Activated B cell treated with CpG ODN at 0.5 μM for 24 hours (primary cell): ENCODE data around the gene TRPM5. TPM values are rescaled to one million over a fixed set of nuclear protein-coding genes. Genes with fewer than 3 reads are reported as not detected.
"Not testable (repeated sequence)": the region's sequence is repeated elsewhere in the genome, so short reads cannot be mapped to it uniquely, and the experiment has no call there.

ENCODE experiments used
- ATAC-seq: fragments of 200-7000 bp; cut with Tn5 transposase; one replicate; pipeline ENCODE4 v1.10.0; 2021; ENCODE audit warnings: low read depth, mild to moderate bottlenecking, moderate library complexity
- CTCF ChIA-PET: fragments of 350-600 bp; sonication (Branson Sonifier 250); formaldehyde crosslinking; loops from one replicate; lab custom pipeline; 2021; ENCODE audit warnings: antibody characterized with exemption; lab: Charles Lee
- POLR2A ChIA-PET: fragments of 350-600 bp; sonication (Branson Sonifier 250); formaldehyde crosslinking; loops from one replicate; lab custom pipeline; 2021; ENCODE audit warnings: antibody characterized with exemption; lab: Charles Lee
- DNase-seq: peaks from one replicate; pipeline ENCODE4 v3.0.0; 2022
- H3K27ac Mint-ChIP-seq: one replicate; pipeline ENCODE4 v1.8.0; 2020; ENCODE audit warnings: mixed read lengths
- H3K27me3 Mint-ChIP-seq: one replicate; pipeline ENCODE4 v1.8.0; 2021; ENCODE audit warnings: mixed read lengths
- H3K36me3 Mint-ChIP-seq: one replicate; pipeline ENCODE4 v1.8.0; 2021; ENCODE audit warnings: low read depth, mixed read lengths
- H3K4me1 Mint-ChIP-seq: one replicate; pipeline ENCODE4 v1.8.0; 2021; ENCODE audit warnings: mixed read lengths
- H3K4me3 Mint-ChIP-seq: one replicate; pipeline ENCODE4 v1.8.0; 2020; ENCODE audit warnings: mild to moderate bottlenecking, mixed read lengths
- H3K9me3 Mint-ChIP-seq: one replicate; pipeline ENCODE4 v1.8.0; 2020; ENCODE audit warnings: mixed read lengths
- CTCF ChIP-seq: fragments of 200-600 bp; IDR thresholded peaks from one replicate; pipeline ENCODE4 v1.8.0; 2022; ENCODE audit warnings: antibody characterized with exemption, mild to moderate bottlenecking
- intact Hi-C: fragments of 100-400 bp; cut with micrococcal nuclease; formaldehyde crosslinking; loops from one replicate; pipeline ENCODE4 v1.15.1; 2024
- total RNA-seq: library from RNA; stranded (reverse); gene quantifications from 2 replicates; pipeline ENCODE4 v1.2.3, GENCODE V29; 2022

TRPM5 gene
- total RNA-seq, 1 donor from 2014 or later: not detected

GRCh38 chr11:2482745-2483144 lies 38.4 kb upstream of the TRPM5 start:
- ChIA-PET CTCF (no interaction called here), POLR2A (interaction anchor here (0.6 kb wide), 1 partner anchor 36 kb away, joined by 3 read pairs; no protein-coding TSS in a partner anchor)
- no peak overlapping the region for H3K4me3 Mint-ChIP-seq
- peaks cover 31% of the 10 kb centered on the region for H3K9me3 Mint-ChIP-seq
- H3K27ac Mint-ChIP-seq: no peak overlapping the region
- peaks cover 51% of the 10 kb centered on the region for H3K36me3 Mint-ChIP-seq
- ATAC-seq: no peak
- no peak for TF ChIP-seq CTCF
- H3K27me3 Mint-ChIP-seq: no peaks in the 10 kb centered on the region
- intact Hi-C loops: no loop called here
- peaks cover 29% of the 10 kb centered on the region for H3K4me1 Mint-ChIP-seq
- no peak for DNase-seq

- no peak for ATAC-seq
- intact Hi-C loops: no loop called here
- H3K9me3 Mint-ChIP-seq: peaks cover 29% of the 10 kb centered on the region
- H3K36me3 Mint-ChIP-seq: peaks cover 53% of the 10 kb centered on the region
- no peaks in the 10 kb centered on the region for H3K27me3 Mint-ChIP-seq
- TF ChIP-seq CTCF: no peak
- POLR2A ChIA-PET: interaction anchor here (0.6 kb wide), 1 partner anchor 35 kb away, joined by 3 read pairs; no protein-coding TSS in a partner anchor
- CTCF ChIA-PET: no interaction called here
- no peak overlapping the region for H3K27ac Mint-ChIP-seq
- no peak overlapping the region for H3K4me3 Mint-ChIP-seq
- DNase-seq: no peak
- peaks cover 29% of the 10 kb centered on the region for H3K4me1 Mint-ChIP-seq
Measured at GRCh38 chr11:2482204-2482603, 37.9 kb upstream of the TRPM5 start.

GRCh38 chr11:2481253-2481652 lies 36.9 kb upstream of the TRPM5 start:
- CTCF ChIA-PET: no interaction called here
- Mint-ChIP-seq H3K4me3 (peak overlapping the region; percentile 71), H3K27ac (peak overlapping the region; percentile 54), H3K36me3 (peaks cover 49% of the 10 kb centered on the region), H3K4me1 (peaks cover 29% of the 10 kb centered on the region), H3K9me3 (peaks cover 23% of the 10 kb centered on the region), H3K27me3 (no peaks in the 10 kb centered on the region)
- intact Hi-C loops: no loop called here
- DNase-seq (no peak), ATAC-seq (peak; percentile 14)
- TF ChIP-seq CTCF: no peak
- POLR2A ChIA-PET: no interaction called here

GRCh38 chr11:2480874-2481220 lies 36.5 kb upstream of the TRPM5 start:
- ATAC-seq: peak; percentile 37
- H3K9me3 Mint-ChIP-seq: peaks cover 21% of the 10 kb centered on the region
- CTCF ChIA-PET: no interaction called here
- peak overlapping the region; percentile 54 for H3K27ac Mint-ChIP-seq
- no peak for DNase-seq
- peaks cover 46% of the 10 kb centered on the region for H3K36me3 Mint-ChIP-seq
- intact Hi-C loops: no loop called here
- H3K4me3 Mint-ChIP-seq: peak overlapping the region; percentile 71
- POLR2A ChIA-PET: no interaction called here
- no peak for TF ChIP-seq CTCF
- no peaks in the 10 kb centered on the region for H3K27me3 Mint-ChIP-seq
- H3K4me1 Mint-ChIP-seq: peaks cover 29% of the 10 kb centered on the region

GRCh38 chr11:2480067-2480873 lies 36.0 kb upstream of the TRPM5 start:
- POLR2A ChIA-PET, H3K27me3 Mint-ChIP-seq, CTCF ChIA-PET, DNase-seq, intact Hi-C loops: not testable (repeated sequence)
- ATAC-seq: peak; percentile 25
- H3K4me1 Mint-ChIP-seq: peaks cover 29% of the 10 kb centered on the region
- H3K27ac Mint-ChIP-seq: peak overlapping the region; percentile 54
- peaks cover 40% of the 10 kb centered on the region for H3K36me3 Mint-ChIP-seq
- H3K4me3 Mint-ChIP-seq: peak overlapping the region; percentile 71
- peaks cover 21% of the 10 kb centered on the region for H3K9me3 Mint-ChIP-seq
